Osteocyte (in vitro differentiated cells): Measurements from ENCODE around the gene FAM83F. TPM values are rescaled to one million over a fixed set of nuclear protein-coding genes. Genes with fewer than 3 reads are reported as not detected.
A peak's percentile ranks its signal among the peaks of the same experiment; 100 is the strongest.
"Not testable (repeated sequence)": the region's sequence is repeated elsewhere in the genome, so short reads cannot be mapped to it uniquely, and the experiment has no call there.

Experiments
- DNase-seq: peaks from one replicate; pipeline ENCODE4 v3.0.0; 2021; ENCODE audit warnings: mixed read lengths; ENCODE audit not compliant: unreplicated experiment; ENCODE audit errors: extremely low spot score
- H3K27ac Mint-ChIP-seq: one replicate; pipeline ENCODE4 v1.8.0; 2021; ENCODE audit warnings: mild to moderate bottlenecking, mixed read lengths; ENCODE audit not compliant: unreplicated experiment
- H3K27me3 Mint-ChIP-seq: one replicate; pipeline ENCODE4 v1.8.0; 2021; ENCODE audit warnings: mixed read lengths; ENCODE audit not compliant: unreplicated experiment
- H3K36me3 Mint-ChIP-seq: one replicate; pipeline ENCODE4 v1.8.0; 2021; ENCODE audit warnings: mixed read lengths; ENCODE audit not compliant: unreplicated experiment
- H3K4me1 Mint-ChIP-seq: one replicate; pipeline ENCODE4 v1.8.0; 2021; ENCODE audit warnings: mixed read lengths; ENCODE audit not compliant: unreplicated experiment
- H3K4me3 Mint-ChIP-seq: one replicate; pipeline ENCODE4 v1.8.0; 2021; ENCODE audit warnings: mild to moderate bottlenecking, moderate library complexity, mixed read lengths; ENCODE audit not compliant: unreplicated experiment
- H3K9me3 Mint-ChIP-seq: one replicate; pipeline ENCODE4 v1.8.0; 2021; ENCODE audit warnings: mixed read lengths; ENCODE audit not compliant: unreplicated experiment
- CTCF ChIP-seq: fragments of 200-600 bp; sonication (generic); IDR thresholded peaks from 2 replicates; pipeline ENCODE4 v1.5.0; 2021; ENCODE audit warnings: antibody characterized with exemption, mild to moderate bottlenecking, moderate library complexity
- total RNA-seq: library from RNA; stranded (reverse); gene quantifications from 2 replicates; pipeline ENCODE4 v1.2.1, GENCODE V29; 2021

The FAM83F gene
- total RNA-seq, 1 donor from 2014 or later = not detected

GRCh38 chr22:39949964-39950737 is 44.6 kb upstream of the FAM83F start:
- Mint-ChIP-seq H3K27me3 (peaks cover 29% of the 10 kb centered on the region), H3K27ac (no peak overlapping the region), H3K4me3 (no peak overlapping the region), H3K4me1 (peaks cover 8% of the 10 kb centered on the region), H3K9me3 (no peaks in the 10 kb centered on the region), H3K36me3 (peaks cover 2% of the 10 kb centered on the region)
- TF ChIP-seq CTCF = no peak
- no peak for DNase-seq

- H3K27ac Mint-ChIP-seq, DNase-seq, H3K4me3 Mint-ChIP-seq, H3K9me3 Mint-ChIP-seq, H3K36me3 Mint-ChIP-seq: not testable (repeated sequence)
- Mint-ChIP-seq H3K27me3 (peaks cover 24% of the 10 kb centered on the region), H3K4me1 (peaks cover 11% of the 10 kb centered on the region)
These were observed 43.0 kb upstream of the FAM83F start for GRCh38 chr22:39951603-39952293.

- no peak for DNase-seq
- peaks cover 11% of the 10 kb centered on the region for H3K4me1 Mint-ChIP-seq
- H3K27ac Mint-ChIP-seq = no peak overlapping the region
- H3K4me3 Mint-ChIP-seq = no peak overlapping the region
- TF ChIP-seq CTCF = no peak
- H3K27me3 Mint-ChIP-seq = peaks cover 22% of the 10 kb centered on the region
- peaks cover 2% of the 10 kb centered on the region for H3K36me3 Mint-ChIP-seq
- no peaks in the 10 kb centered on the region for H3K9me3 Mint-ChIP-seq
These were observed 42.4 kb upstream of the FAM83F start for GRCh38 chr22:39952347-39952746.

GRCh38 chr22:39953101-39953500 is 41.7 kb upstream of the FAM83F start:
- no peak overlapping the region for H3K4me3 Mint-ChIP-seq
- TF ChIP-seq CTCF = no peak
- peaks cover 2% of the 10 kb centered on the region for H3K36me3 Mint-ChIP-seq
- H3K9me3 Mint-ChIP-seq = no peaks in the 10 kb centered on the region
- no peak overlapping the region for H3K27ac Mint-ChIP-seq
- H3K4me1 Mint-ChIP-seq = peaks cover 11% of the 10 kb centered on the region
- peaks cover 22% of the 10 kb centered on the region for H3K27me3 Mint-ChIP-seq
- DNase-seq = no peak

GRCh38 chr22:39954584-39955055 is 40.1 kb upstream of the FAM83F start:
- DNase-seq = no peak
- Mint-ChIP-seq H3K27me3 (peaks cover 17% of the 10 kb centered on the region), H3K36me3 (peaks cover 2% of the 10 kb centered on the region), H3K9me3 (no peaks in the 10 kb centered on the region), H3K4me3 (no peak overlapping the region), H3K4me1 (peaks cover 16% of the 10 kb centered on the region), H3K27ac (peak overlapping the region; percentile 48)
- no peak for TF ChIP-seq CTCF
